ENCODE measurements around the gene PRICKLE2.
"Not testable (repeated sequence)": the region's sequence is repeated elsewhere in the genome, so short reads cannot be mapped to it uniquely, and the experiment has no call there.

Gene PRICKLE2

DNA sequence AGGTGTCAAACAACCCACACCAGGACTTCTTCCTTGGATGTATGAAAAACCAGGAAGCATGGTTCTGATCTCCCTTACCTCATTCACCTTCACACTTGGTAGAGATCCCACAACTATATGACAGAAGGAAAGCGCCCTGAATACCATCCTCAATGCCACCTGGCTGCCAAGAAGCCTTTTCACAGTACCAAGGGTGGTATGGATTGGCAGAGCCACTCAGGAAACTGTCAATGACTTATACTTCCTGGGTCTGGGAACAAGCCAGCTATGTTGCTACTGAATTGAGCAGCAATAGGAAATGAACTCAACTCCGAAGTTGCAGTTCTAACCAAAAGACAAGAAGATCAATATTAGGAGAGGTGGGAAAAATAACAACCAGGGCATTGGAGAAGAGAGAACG lies 129.5 kb downstream of the PRICKLE2 start:
- no peak for DNase-seq

DNA sequence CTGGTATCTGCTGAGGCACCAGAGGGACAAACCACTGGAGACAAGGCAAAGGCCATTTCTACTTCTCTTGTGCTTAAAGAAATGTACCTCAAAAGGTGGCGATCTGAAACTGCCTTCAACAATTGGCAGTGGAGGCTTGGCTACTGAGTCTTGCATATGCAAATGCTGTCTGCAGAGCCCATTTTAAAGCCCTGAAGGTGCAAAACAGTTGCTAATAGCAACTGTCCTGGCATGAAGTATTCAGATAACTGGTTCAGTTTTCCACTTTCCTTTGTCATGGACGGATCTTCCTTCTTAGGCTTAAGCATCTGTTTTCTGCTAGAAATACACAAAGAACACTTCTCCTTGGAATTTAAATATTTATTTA lies 130.6 kb downstream of the PRICKLE2 start:
- no peak for DNase-seq

DNA sequence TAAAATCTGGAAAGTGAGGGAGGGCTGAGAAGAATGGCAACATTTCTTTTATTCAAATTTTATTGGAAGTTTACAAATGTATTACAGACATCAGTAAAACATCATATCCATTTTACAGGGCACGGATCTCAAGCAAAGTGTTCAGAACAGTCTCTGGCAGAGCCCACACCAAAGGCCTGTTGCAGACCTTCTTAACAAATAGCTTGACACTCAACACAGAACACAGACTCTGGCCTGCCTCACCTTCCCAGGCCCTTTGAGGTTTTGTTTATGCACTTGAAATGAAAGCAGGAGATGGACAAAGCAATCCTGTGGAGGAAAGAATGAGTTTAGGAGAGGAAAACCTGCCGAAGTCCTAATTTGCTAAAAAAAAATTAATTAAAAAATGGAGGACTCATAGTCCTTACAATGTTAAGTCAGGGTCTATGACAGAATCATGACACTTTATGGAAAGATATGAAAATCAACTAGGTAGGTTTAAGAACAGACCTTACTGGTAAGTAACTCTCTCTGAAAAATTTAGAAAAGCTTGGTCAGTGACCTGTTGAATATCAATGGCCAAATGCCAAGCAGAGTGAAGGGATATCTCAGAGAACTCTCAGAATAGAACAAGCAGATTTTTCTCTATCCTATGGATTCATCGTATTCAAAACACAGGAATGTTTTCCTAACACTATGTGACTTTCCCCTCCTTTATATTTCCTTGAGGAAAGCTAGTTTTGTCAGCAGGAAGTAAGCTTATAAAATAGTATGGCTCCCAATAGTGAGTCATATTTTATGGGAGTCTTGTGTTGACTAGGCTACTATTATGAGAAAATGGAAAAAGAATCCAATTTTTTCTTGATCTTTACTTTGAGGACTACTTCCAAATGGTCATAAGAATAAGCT lies 131.2 kb downstream of the PRICKLE2 start:
- peak; percentile 56 for DNase-seq

DNA sequence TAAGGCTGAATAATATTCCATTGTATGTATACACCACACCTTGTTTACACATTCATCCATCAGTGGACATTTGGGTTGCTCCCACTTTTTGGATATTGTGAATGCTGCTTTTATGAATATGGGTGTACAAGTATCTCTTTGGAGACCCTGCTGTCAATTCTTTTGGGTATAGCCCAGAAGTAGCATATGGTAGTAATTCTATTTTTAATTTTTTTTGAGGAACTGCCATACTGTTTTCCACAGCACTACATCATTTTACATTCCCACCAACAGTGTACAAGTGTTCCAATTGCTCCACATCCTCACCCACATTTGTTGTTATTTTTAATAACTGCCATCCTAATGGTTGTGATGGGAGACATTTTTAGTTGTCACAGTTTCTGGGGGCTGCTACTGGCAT lies 132.1 kb downstream of the PRICKLE2 start:
- no peak for DNase-seq

DNA sequence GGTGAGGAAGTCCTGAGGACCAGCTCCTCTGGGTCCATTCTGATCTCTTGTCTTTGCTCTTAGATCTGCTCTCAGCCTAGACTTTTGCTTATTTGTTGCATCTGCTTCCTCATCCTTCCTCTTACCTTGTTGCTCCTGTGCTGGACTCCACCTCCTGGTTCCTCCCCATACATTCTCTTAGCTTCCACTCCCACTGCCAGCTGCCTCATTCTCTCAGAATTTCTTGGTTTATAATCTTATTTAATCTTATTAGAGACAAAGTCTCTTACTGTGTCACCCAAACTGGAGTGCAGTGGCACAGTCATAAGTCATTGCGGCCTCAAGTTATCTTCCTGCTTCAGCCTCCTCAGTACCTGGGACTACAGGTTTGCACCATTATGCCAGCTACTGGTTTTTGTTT lies 133.8 kb downstream of the PRICKLE2 start:
- DNase-seq = no peak

DNA sequence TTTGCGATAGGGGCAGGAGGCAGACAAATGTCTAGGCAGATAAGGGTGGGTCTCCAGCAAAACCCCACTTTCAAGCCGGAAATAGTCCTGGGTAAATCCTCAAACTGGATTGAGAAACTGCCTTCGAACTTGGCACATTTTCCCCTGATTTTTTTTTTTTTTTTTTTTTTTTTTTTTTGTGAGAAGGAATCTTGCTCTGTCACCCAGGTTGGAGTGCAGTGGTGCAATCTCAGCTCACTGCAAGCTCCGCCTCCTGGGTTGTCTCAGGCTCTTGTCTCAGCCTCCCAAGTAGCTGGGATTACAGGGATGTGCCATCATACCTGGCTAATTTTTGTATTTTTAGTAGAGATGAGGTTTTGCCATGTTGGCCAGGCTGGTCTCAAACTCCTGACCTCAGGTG lies 135.9 kb downstream of the PRICKLE2 start:
- DNase-seq = not testable (repeated sequence)

DNA sequence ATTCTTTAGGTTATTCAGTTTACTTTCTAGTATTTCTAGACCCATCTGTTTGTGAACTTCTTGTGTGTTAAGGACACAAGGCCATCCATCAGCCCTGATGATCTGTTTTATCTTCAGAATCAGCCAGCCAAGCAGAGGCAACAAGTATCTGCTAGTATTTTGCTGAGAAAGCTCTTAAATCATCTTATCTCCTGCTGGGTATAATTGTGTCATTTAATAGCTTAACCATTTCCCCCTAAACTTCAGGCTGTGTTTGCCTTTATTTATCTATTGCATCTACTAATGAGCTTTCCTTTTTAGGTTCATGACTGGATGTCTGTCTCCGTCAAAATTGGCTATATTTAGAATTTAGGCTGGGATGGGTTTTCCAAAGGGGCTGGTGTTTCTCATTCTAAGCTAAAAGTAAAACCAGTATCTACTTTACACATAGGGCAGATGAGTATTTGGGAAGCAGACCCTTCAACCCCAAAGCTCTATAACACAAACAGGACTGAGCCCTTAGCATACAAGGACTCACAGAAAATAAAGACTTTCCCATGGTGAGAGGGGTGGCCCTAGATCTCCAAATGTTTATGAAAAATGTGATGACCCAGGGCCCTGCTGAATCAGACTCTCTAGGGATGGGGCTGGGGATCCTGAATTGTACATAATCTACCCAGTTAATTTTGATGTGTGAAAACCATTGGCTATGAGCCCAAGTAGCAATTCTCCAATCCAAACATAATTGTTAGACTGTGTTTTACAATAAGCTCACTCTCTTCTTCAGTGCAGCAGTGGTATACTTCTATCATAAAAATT lies 136.7 kb downstream of the PRICKLE2 start:
- DNase-seq = peak; percentile 37

DNA sequence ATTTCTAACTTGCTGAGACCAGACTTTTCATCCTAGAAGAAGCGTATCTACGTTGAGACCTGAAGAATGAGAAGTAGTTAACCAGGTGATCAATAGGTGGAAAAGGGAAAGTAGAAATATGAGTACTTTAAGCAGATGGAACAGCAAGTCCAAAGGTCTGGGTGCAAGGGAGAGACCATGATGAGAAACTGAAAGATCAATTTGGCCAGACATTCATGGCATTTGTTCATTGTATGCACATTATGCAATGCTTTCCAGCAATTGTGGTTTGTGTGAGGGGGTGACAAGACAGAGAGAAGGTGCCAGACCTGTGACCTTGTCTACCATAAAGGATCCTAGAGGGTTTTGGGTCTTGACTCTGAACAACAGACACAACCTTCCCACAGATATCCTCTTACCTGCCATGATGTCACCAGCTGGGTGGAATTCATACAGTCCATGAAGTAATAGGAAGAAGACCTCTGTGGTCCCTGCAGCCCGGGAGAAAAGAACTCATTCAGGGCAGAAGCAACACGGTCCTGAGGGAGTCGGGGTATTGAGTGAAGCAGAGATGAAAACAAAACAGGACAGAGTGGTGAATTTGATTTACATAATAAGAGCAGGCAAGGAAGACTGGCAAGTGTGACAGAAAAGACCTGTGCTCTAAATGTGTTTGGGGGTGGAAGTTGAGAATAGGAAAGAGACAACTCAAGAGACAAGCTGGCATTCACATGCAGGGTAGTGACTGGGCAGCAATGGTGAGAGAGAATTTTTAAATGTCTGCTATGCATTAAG lies 138.6 kb downstream of the PRICKLE2 start:
- no peak for DNase-seq

DNA sequence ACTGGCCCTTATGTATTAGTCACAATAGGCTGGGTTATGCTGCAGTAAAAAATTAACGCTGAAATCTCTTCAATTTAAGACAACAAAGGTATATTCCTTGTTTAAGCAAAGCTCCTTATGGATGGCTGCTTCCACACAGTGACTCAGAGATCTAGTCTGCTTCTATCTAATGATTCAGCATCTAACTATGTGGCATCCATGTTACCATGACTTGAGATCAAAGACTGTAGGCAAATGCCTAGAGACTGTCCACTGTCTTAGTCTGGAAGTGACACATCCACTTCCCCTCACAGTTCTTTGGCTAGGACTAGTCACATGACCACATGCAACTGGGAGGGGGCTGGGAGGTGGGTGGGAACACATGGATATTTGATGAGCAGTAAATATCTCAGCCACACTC lies 140.6 kb downstream of the PRICKLE2 start:
- DNase-seq = peak; percentile 90

DNA sequence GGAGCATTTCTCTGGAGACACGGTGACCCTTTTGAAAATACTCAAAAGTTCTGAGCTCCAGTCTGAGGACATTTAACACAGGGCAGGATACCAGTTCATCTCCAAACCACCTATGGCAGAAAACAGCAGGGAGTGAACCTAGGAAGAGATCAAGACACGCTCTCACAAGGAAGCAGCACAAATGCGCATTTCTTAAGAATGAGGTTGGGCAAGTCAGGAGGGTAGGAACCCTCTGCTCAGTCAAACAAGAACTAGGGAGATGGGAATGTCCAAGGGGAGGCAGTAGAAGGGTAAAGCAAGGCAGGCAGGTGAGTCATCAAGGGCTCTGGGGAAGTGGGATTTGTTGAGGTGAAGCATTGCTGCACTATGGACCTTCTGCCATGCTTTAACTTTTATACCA lies 141.7 kb downstream of the PRICKLE2 start:
- DNase-seq = no peak

DNA sequence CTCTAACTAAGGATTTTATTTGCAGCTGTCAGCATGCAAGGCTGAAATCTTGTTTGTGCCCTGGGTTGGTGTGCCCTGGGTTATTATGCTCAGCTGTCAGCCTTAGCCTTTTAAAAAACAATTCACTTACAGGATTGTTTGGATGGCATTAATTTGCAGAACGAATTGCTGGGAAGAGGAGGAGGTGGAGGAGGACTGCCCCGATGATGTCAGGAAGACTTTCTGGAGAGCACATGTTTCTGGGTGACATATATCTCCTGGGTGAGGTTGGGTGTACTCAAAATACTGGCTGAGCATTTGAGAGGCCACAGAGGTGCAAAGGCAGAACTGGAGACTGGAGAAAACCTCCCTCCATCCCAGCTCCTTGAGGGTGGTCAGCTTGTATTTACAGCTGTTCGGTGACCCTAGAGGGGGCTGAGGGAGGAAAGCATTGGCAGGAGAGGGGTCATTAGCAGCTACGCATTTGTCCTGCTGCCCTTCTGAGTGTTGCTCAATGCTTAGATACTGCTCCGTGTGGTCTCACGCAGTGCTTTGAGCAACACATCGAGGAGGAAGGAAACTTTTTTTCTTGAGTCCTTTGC lies 142.2 kb downstream of the PRICKLE2 start:
- DNase-seq = no peak

DNA sequence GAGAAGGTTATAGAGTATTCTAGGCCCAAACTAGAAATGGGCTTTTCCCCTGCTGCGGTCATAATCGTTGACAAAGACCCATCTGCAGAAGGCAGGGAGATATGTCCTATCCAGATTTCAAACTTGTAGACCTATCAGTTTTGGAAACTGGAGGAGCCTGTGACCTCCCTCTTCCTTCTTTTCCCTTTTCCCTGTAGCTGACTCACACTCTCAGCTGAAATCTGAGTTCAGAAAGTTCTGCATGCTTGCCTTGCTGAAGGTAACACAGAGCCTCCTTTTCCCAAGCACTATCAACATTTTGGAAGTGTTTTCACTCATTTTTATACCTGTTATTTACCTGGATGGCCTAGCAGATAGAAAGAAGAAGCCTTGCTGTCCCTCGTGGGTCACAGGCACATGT lies 142.9 kb downstream of the PRICKLE2 start:
- no peak for DNase-seq

DNA sequence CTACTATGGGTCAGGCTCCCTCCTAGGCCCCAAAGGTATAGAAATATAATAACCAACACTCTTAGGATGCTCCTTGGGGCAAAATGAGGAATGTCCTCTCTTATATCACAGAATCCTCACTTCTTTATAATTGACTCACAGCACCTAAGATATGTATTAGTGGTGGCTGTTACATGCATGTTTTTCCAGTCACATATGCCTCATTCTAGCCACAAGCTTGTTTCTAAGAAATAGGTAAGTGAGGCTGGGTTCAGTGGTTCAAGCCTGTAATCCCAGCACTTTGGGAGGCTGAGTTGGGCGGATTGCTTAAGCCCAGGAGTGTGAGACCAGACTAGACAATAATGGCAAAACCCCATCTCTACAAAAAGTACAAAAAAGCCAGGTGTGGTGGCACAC lies 144.0 kb downstream of the PRICKLE2 start:
- DNase-seq = no peak

DNA sequence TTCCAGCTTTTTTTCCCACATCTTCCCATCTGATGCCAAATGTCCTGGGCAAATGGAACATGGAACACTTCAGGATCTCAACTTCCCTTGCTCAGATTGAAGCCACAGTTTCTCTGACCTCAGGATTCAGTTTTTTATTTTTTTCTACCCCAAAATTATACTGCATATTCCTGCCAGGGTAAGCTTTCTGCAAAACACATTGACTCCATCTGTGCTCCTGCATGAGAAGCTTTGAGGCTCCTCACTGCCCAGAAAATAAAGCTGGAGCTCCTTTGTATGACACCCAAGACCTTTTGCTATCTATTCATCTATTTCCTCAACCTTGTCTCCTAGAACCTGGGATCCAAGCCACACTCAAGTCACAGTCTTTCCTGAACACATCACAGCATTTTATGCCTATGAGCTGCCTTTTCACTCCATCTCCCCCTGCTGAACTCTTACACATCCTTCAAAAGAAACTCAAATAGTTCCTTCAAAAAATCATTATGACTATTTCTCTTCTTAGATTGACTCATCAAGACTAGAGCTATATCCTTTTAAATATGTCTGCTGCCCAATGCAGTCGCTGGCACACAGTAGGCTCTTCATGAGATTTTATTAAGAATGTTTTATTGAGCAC lies 144.5 kb downstream of the PRICKLE2 start:
- DNase-seq = no peak

DNA sequence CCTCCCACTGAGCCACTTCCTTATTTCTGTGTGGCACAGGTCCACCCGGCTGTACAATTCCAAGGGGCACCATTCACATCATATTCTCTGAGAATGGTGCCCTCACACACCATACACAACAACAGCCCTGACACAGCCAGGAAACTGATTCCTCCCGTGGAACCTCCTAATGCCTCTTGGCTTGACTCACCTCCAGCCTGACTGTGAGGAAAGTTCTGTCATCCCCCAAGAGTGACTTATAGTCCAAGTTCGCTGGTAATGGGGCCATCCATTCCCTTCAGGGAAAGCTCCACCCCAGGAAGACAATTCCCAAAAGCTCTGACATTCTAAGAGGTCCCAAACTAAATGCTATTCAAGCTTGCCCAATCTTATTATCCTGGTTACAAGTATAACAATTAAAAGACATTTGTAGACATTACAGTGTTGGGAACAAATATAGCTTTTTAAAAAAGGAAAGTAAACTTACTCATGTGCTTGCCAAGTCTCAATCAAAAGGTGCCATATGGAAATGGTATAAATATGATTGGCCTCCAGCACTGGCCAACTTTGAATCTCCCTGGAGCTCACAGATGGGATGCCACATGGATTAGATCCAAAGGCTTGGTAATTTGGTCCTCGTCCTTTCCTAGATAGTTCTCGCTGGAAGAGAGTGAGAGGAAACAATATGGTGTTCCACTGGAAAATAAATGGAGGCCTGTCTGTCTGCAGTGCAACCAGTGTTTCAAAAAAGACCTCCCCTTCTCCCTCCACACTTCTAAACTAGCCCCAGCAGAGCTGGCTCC lies 145.7 kb downstream of the PRICKLE2 start:
- peak; percentile 39 for DNase-seq

DNA sequence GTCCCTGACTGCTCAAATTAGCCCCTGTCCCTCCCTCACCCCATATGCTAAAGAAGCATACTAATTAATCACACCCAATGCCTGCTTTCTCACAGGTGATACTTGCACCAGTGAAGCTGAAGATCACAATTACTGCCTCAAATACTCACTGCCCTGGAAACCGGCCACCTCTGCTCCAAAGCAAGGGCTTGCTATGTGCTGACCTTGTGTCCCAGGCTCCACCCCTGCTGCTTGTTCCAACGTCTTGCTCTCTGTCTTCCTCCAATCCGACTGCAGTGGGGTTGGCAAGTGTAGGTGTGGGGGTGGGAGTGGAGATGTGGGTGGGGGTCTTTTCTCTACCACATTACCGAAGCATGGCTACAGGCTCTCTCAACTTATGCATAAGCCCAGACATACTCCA lies 146.3 kb downstream of the PRICKLE2 start:
- DNase-seq = no peak

DNA sequence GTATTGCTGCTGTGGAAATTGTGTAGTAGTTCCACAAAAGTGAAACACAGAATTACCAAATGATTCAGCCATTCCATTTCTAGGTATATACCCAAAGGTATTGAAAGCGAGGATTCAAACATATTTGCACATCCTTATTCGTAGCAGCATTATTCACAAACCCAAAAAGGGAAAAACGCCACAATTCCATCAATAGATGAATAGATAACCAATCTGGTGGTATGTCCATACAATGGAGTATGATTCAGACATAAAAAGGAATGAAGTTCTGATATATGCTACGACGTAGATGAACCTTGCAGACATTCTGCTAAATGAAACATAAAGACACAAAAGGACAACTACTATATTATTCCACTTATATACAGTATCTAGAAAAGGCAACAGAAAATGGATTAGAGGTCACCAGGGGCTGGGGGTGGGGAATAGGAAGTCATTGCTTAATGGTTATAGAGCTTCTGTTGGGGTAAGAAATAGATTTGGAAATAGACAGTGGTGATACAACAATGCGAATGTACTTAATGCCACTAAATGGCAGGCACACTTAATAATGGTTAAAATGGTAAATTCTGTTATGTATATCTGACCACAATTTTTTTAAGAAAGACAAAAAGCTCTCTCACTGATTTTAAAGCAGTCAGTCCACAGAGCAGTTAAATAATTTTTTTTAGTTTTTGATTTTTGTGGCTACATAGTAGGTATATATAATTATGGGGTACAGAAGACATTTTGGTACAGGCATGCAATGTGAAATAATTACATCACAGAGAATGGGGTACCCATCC lies 150.2 kb downstream of the PRICKLE2 start:
- DNase-seq = no peak

DNA sequence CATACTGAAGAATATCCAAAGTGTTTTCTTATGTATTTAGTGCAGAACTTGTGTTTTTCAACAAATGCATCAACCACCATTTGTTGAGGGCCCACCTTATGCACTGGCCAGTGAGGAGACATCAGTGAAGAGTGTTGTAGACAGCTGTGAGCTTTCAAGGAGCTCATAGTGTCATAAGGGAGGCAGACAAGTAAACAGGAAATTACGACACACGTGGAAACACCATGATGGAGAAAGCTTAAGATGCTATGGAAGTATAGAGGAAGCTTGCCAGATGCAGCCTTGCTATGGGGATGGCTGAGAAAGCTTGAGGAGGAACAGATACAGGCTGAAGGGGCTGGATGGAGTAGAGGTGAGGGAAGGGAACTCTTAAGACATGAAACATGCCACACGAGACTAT lies 151.2 kb downstream of the PRICKLE2 start:
- DNase-seq = no peak

DNA sequence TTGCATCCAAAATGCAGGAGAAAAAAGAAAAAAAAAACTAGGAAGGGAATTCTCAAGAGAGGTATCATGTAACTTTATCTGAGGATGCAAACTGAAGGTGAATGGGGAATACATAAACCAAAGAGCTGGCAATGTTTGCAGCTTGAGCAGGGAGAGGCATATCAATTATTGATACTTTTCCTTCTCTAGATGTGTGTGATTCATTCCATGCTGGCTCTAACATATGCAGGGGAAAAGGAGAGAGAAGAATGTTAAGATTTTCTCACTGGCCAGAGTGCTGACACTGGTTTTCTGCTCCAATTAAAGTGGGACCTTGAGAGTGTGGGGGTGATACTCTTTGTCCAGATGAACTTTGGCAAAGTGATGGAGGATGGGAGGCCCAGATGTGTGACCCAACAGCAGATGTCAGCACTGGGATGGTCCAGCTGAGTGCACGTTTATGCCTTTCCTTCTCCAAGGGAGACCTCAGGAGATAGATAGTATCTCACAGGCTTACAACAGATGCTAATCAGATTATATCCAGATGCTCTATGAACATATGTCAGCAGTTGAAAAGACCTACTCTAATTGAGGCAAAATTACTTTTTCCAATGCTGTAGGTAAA lies 152.0 kb downstream of the PRICKLE2 start:
- DNase-seq = no peak

DNA sequence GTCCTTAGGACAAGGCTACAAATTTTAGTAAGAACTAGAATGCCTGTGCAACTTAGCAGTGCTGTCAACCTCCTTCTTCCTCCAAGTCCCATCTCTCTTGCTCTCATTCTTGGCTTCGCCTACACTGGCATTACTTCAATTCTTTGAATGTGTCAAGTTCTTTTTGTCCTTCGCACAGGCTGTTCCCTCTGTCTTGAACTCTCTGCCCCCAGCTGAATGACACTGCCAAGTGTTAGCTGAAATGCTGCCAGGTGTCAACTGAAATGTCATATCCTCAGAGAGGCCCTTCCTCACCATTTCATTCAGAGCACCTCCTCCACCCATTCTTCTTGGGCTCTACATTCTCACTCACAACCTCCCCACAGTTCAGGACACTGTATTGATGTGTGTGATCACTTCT lies 153.1 kb downstream of the PRICKLE2 start:
- no peak for DNase-seq

Measured in fibroblast of skin of back (primary cell).